Measurements from ENCODE around the gene TCAIM.
"Not testable (repeated sequence)": the region's sequence is repeated elsewhere in the genome, so short reads cannot be mapped to it uniquely, and the experiment has no call there.

The TCAIM gene

GRCh38 chr3:44338828-44339127 lies 212 bp downstream of the TCAIM start:
- peaks cover 3% of the 10 kb centered on the region for H3K9me3 Mint-ChIP-seq
- no peak for DNase-seq
- H3K4me3 Mint-ChIP-seq, result peak overlapping the region; percentile 94
- peaks cover 12% of the 10 kb centered on the region for H3K27me3 Mint-ChIP-seq (ENCODE audit: low read depth, poor library complexity)
- TF ChIP-seq CTCF (IDR thresholded peaks at IDR 0.05), result no peak
- peaks cover 31% of the 10 kb centered on the region for H3K4me1 Mint-ChIP-seq
- peak overlapping the region; percentile 97 for H3K27ac Mint-ChIP-seq
- peaks cover 18% of the 10 kb centered on the region for H3K36me3 Mint-ChIP-seq (ENCODE audit: low read depth)

- Mint-ChIP-seq H3K9me3 (peaks cover 3% of the 10 kb centered on the region), H3K4me3 (peak overlapping the region; percentile 94), H3K27me3 (ENCODE audit: low read depth, poor library complexity) (peaks cover 10% of the 10 kb centered on the region), H3K27ac (peak overlapping the region; percentile 97), H3K4me1 (peaks cover 31% of the 10 kb centered on the region), H3K36me3 (ENCODE audit: low read depth) (peaks cover 18% of the 10 kb centered on the region)
- no peak for DNase-seq
- TF ChIP-seq CTCF (IDR thresholded peaks at IDR 0.05), result no peak
Measured at GRCh38 chr3:44339181-44340057, 853 bp downstream of the TCAIM start.

GRCh38 chr3:44340058-44340395 lies 1.5 kb downstream of the TCAIM start:
- no peak for DNase-seq
- peak overlapping the region; percentile 56 for H3K27ac Mint-ChIP-seq

GRCh38 chr3:44342176-44342790 lies 3.7 kb downstream of the TCAIM start:
- no peak for TF ChIP-seq CTCF (IDR thresholded peaks at IDR 0.05)
- Mint-ChIP-seq H3K36me3 (ENCODE audit: low read depth) (peaks cover 18% of the 10 kb centered on the region), H3K4me1 (peaks cover 27% of the 10 kb centered on the region), H3K27me3 (ENCODE audit: low read depth, poor library complexity) (peaks cover 4% of the 10 kb centered on the region), H3K27ac (no peak overlapping the region), H3K4me3 (no peak overlapping the region), H3K9me3 (peaks cover 3% of the 10 kb centered on the region)
- DNase-seq, result no peak

More at GRCh38 chr3:44340058-44340395, 1.5 kb downstream of the TCAIM start:
- Mint-ChIP-seq H3K4me3 (peak overlapping the region; percentile 94), H3K4me1 (peaks cover 31% of the 10 kb centered on the region), H3K36me3 (ENCODE audit: low read depth) (peaks cover 18% of the 10 kb centered on the region), H3K27me3 (ENCODE audit: low read depth, poor library complexity) (peaks cover 4% of the 10 kb centered on the region), H3K9me3 (peaks cover 3% of the 10 kb centered on the region)
- no peak for TF ChIP-seq CTCF (IDR thresholded peaks at IDR 0.05)

GRCh38 chr3:44343421-44343820 lies 4.9 kb downstream of the TCAIM start:
- peaks cover 3% of the 10 kb centered on the region for H3K9me3 Mint-ChIP-seq
- peaks cover 18% of the 10 kb centered on the region for H3K36me3 Mint-ChIP-seq (ENCODE audit: low read depth)
- no peak overlapping the region for H3K4me3 Mint-ChIP-seq
- TF ChIP-seq CTCF (IDR thresholded peaks at IDR 0.05), result no peak
- peaks cover 21% of the 10 kb centered on the region for H3K4me1 Mint-ChIP-seq
- H3K27me3 Mint-ChIP-seq (ENCODE audit: low read depth, poor library complexity), result peaks cover 4% of the 10 kb centered on the region
- DNase-seq, result no peak
- no peak overlapping the region for H3K27ac Mint-ChIP-seq

GRCh38 chr3:44346590-44346989 lies 8.0 kb downstream of the TCAIM start:
- H3K36me3 Mint-ChIP-seq (ENCODE audit: low read depth), result peaks cover 32% of the 10 kb centered on the region
- not testable (repeated sequence) for H3K4me3 Mint-ChIP-seq; H3K9me3 Mint-ChIP-seq; DNase-seq; H3K27ac Mint-ChIP-seq; H3K27me3 Mint-ChIP-seq (ENCODE audit: low read depth, poor library complexity); H3K4me1 Mint-ChIP-seq
